WTC11 (cell line): ENCODE measurements around the gene PIP4K2C.

ENCODE experiments used
- CREB1 ChIP-seq: sonication (generic); formaldehyde crosslinking; IDR thresholded peaks from 2 replicates; pipeline ENCODE4 v1.8.0; 2023; ENCODE audit warnings: mild to moderate bottlenecking, missing genetic modification reagents
- CTCF ChIP-seq: fragments of 200-600 bp; IDR thresholded peaks from 2 replicates; pipeline ENCODE4 v1.8.0; 2022; ENCODE audit warnings: antibody characterized with exemption
- ELF4 ChIP-seq: sonication (generic); formaldehyde crosslinking; IDR thresholded peaks from 2 replicates; pipeline ENCODE4 v1.8.1; 2022; ENCODE audit warnings: low read depth, mild to moderate bottlenecking, moderate library complexity, missing genetic modification reagents
- GABPB1 ChIP-seq: sonication (generic); formaldehyde crosslinking; IDR thresholded peaks from 2 replicates; pipeline ENCODE4 v1.8.1; 2023; ENCODE audit warnings: mild to moderate bottlenecking, missing genetic modification reagents
- IRF1 ChIP-seq: sonication (generic); formaldehyde crosslinking; IDR thresholded peaks from 2 replicates; pipeline ENCODE4 v1.8.0; 2023; ENCODE audit warnings: missing genetic modification reagents
- IRF2 ChIP-seq: sonication (generic); formaldehyde crosslinking; IDR thresholded peaks from 2 replicates; pipeline ENCODE4 v1.8.0; 2022; ENCODE audit warnings: low read depth, missing genetic modification reagents, borderline replicate concordance
- NR1H2 ChIP-seq: sonication (generic); formaldehyde crosslinking; IDR thresholded peaks from 2 replicates; pipeline ENCODE4 v1.9.0; 2021; ENCODE audit warnings: mild to moderate bottlenecking, moderate library complexity, missing genetic modification reagents
- RELA ChIP-seq: sonication (generic); formaldehyde crosslinking; IDR thresholded peaks from 2 replicates; pipeline ENCODE4 v1.8.1; 2022; ENCODE audit warnings: missing genetic modification reagents, mild to moderate bottlenecking, borderline replicate concordance
- SP1 ChIP-seq: sonication (generic); formaldehyde crosslinking; conservative IDR thresholded peaks from 2 replicates; pipeline ENCODE4 v1.8.1; 2022; ENCODE audit warnings: missing genetic modification reagents
- TCF7 ChIP-seq: sonication (generic); formaldehyde crosslinking; IDR thresholded peaks from 2 replicates; pipeline ENCODE4 v1.8.0; 2022; ENCODE audit warnings: mild to moderate bottlenecking, low read depth, missing genetic modification reagents, moderate library complexity
- USF2 ChIP-seq: sonication (generic); formaldehyde crosslinking; IDR thresholded peaks from 2 replicates; pipeline ENCODE4 v1.8.1; 2023; ENCODE audit warnings: mild to moderate bottlenecking, missing genetic modification reagents, moderate library complexity
- ZBTB43 ChIP-seq: sonication (generic); formaldehyde crosslinking; IDR thresholded peaks from 2 replicates; pipeline ENCODE4 v1.8.1; 2023; ENCODE audit warnings: mild to moderate bottlenecking, missing genetic modification reagents
- ZNF281 ChIP-seq: sonication (generic); formaldehyde crosslinking; IDR thresholded peaks from 2 replicates; pipeline ENCODE4 v1.8.0; 2023; ENCODE audit warnings: mild to moderate bottlenecking, missing genetic modification reagents
- ZSCAN18 ChIP-seq: fragments of 250-450 bp; sonication (Bioruptor Pico); IDR thresholded peaks from 2 replicates; pipeline ENCODE4 v2.1.2; 2022; ENCODE audit warnings: mild to moderate bottlenecking, moderate library complexity

- TF ChIP-seq ZNF281 (CRISPR knock-in tag) (no peak), CTCF (no peak), ZSCAN18 (no peak), ELF4 (CRISPR knock-in tag) (no peak), GABPB1 (no peak), IRF2 (CRISPR knock-in tag) (no peak), NR1H2 (CRISPR knock-in tag) (no peak), TCF7 (CRISPR knock-in tag) (no peak), RELA (no peak), SP1 (CRISPR knock-in tag) (no peak), CREB1 (CRISPR knock-in tag) (no peak), ZBTB43 (CRISPR knock-in tag) (no peak), USF2 (CRISPR knock-in tag) (no peak), IRF1 (no peak)
Observed at GRCh38 chr12:57623811-57624390, 32.9 kb downstream of the PIP4K2C start.
